ENCODE results near the gene USP6NL. TPM values are rescaled to one million over a fixed set of nuclear protein-coding genes. Genes with fewer than 3 reads are reported as not detected.

USP6NL gene
- total RNA-seq, 1 donor from 2014 or later = 13.8 TPM

- no peak overlapping the region for H3K27ac Mint-ChIP-seq (ENCODE audit: unreplicated experiment)
Observed at GRCh38 chr10:11404901-11405300, 206.5 kb downstream of the USP6NL start.

More at GRCh38 chr10:11404901-11405300, 206.5 kb downstream of the USP6NL start:
- Mint-ChIP-seq H3K9me3 (ENCODE audit: unreplicated experiment) (no peaks in the 10 kb centered on the region), H3K4me3 (ENCODE audit: unreplicated experiment) (no peak overlapping the region), H3K36me3 (ENCODE audit: unreplicated experiment) (no peaks in the 10 kb centered on the region), H3K4me1 (ENCODE audit: unreplicated experiment) (no peaks in the 10 kb centered on the region), H3K27me3 (ENCODE audit: unreplicated experiment) (no peaks in the 10 kb centered on the region)
- no peak for TF ChIP-seq CTCF (IDR thresholded peaks at IDR 0.05)
- DNase-seq (ENCODE audit: extremely low spot score, unreplicated experiment) = no peak

Other genes starting within 250 kb of the USP6NL start
- gene ECHDC3, start 130.7 kb upstream of the USP6NL start, total RNA-seq = 0.55 and 1.2 TPM in 2 replicates
- gene PROSER2, start 211.7 kb upstream of the USP6NL start, total RNA-seq = 7.1 and 8.8 TPM in 2 replicates

Measured in osteocyte (in vitro differentiated cells).